ENCODE data around the gene IGF2BP2. TPM values are rescaled to one million over a fixed set of nuclear protein-coding genes. Genes with fewer than 3 reads are reported as not detected.
"Not testable (repeated sequence)": the region's sequence is repeated elsewhere in the genome, so short reads cannot be mapped to it uniquely, and the experiment has no call there.

Gene IGF2BP2
- total and polyA plus RNA-seq, 2 donors from 2014 or later, result 7.7 to 26.9 TPM

- no peak for FAIRE-seq
- DNase-seq, result no peak
- H3K4me1 ChIP-seq (ENCODE audit: control insufficient read depth in 2 of 3, insufficient read depth in 2 of 3, low read depth in 1 of 3, low read length in 3 of 3), result peaks cover 0 to 8% (median 0%) of the 10 kb centered on the region in 3 donors
- H3K4me3 ChIP-seq (ENCODE audit: low read length in 3 of 3), result no peak overlapping the region
- no peaks in the 10 kb centered on the region for H3K9me3 ChIP-seq (ENCODE audit: control insufficient read depth in 2 of 3, insufficient read depth in 1 of 3, low read length in 3 of 3)
- intact Hi-C loops (cut with DNase I), result no loop called here
- H3K27me3 ChIP-seq (ENCODE audit: control insufficient read depth, insufficient read depth, low read length), result no peaks in the 10 kb centered on the region
- H3K27ac ChIP-seq (ENCODE audit: low read depth in 2 of 2, low read length in 2 of 2), result no peak overlapping the region
- H3K36me3 ChIP-seq (ENCODE audit: control insufficient read depth in 2 of 3, insufficient read depth in 3 of 3, low read length in 3 of 3), result peaks cover 0 to 3% (median 0%) of the 10 kb centered on the region in 3 donors
- H3K9ac ChIP-seq (ENCODE audit: low read length in 3 of 3), result no peak overlapping the region
- no peak for TF ChIP-seq CTCF (IDR thresholded peaks at IDR 0.05; ENCODE audit: borderline replicate concordance, extremely low read depth, insufficient read depth)
Observed at GRCh38 chr3:185699927-185700326, 124.9 kb downstream of the IGF2BP2 start.

- H3K4me3 ChIP-seq (ENCODE audit: low read length in 3 of 3); H3K27ac ChIP-seq (ENCODE audit: low read depth in 2 of 2, low read length in 2 of 2); H3K4me1 ChIP-seq (ENCODE audit: control insufficient read depth in 2 of 3, insufficient read depth in 2 of 3, low read depth in 1 of 3, low read length in 3 of 3); H3K9me3 ChIP-seq (ENCODE audit: control insufficient read depth in 2 of 3, insufficient read depth in 1 of 3, low read length in 3 of 3); H3K27me3 ChIP-seq (ENCODE audit: control insufficient read depth, insufficient read depth, low read length); FAIRE-seq; intact Hi-C loops (cut with DNase I); H3K36me3 ChIP-seq (ENCODE audit: control insufficient read depth in 2 of 3, insufficient read depth in 3 of 3, low read length in 3 of 3); H3K9ac ChIP-seq (ENCODE audit: low read length in 3 of 3); DNase-seq: not testable (repeated sequence)
Observed at GRCh38 chr3:185697228-185697627, 127.6 kb downstream of the IGF2BP2 start.

- Histone ChIP-seq H3K4me3 (ENCODE audit: low read length in 3 of 3) (no peak overlapping the region), H3K9ac (ENCODE audit: low read length in 3 of 3) (no peak overlapping the region), H3K9me3 (ENCODE audit: control insufficient read depth in 2 of 3, insufficient read depth in 1 of 3, low read length in 3 of 3) (no peaks in the 10 kb centered on the region), H3K4me1 (ENCODE audit: control insufficient read depth in 2 of 3, insufficient read depth in 2 of 3, low read depth in 1 of 3, low read length in 3 of 3) (peaks cover 0 to 4% (median 2%) of the 10 kb centered on the region in 3 donors), H3K27ac (ENCODE audit: low read depth in 2 of 2, low read length in 2 of 2) (no peak overlapping the region), H3K27me3 (ENCODE audit: control insufficient read depth, insufficient read depth, low read length) (no peaks in the 10 kb centered on the region), H3K36me3 (ENCODE audit: control insufficient read depth in 2 of 3, insufficient read depth in 3 of 3, low read length in 3 of 3) (peaks cover 0 to 7% (median 0%) of the 10 kb centered on the region in 3 donors)
- intact Hi-C loops (cut with DNase I), result no loop called here
- FAIRE-seq (no peak), DNase-seq (no peak)
- no peak for TF ChIP-seq CTCF (IDR thresholded peaks at IDR 0.05; ENCODE audit: borderline replicate concordance, extremely low read depth, insufficient read depth)
Observed at GRCh38 chr3:185696039-185696438, 128.8 kb downstream of the IGF2BP2 start.

- H3K27ac ChIP-seq (ENCODE audit: low read depth in 2 of 2, low read length in 2 of 2), result no peak overlapping the region
- FAIRE-seq (no peak), DNase-seq (no peak)
- no peak overlapping the region for H3K4me3 ChIP-seq (ENCODE audit: low read length in 3 of 3)
- H3K4me1 ChIP-seq (ENCODE audit: control insufficient read depth in 2 of 3, insufficient read depth in 2 of 3, low read depth in 1 of 3, low read length in 3 of 3), result peaks cover 0 to 2% (median 0%) of the 10 kb centered on the region in 3 donors
- no peak for TF ChIP-seq CTCF (IDR thresholded peaks at IDR 0.05; ENCODE audit: borderline replicate concordance, extremely low read depth, insufficient read depth)
- H3K9ac ChIP-seq (ENCODE audit: low read length in 3 of 3), result no peak overlapping the region
- no peaks in the 10 kb centered on the region for H3K27me3 ChIP-seq (ENCODE audit: control insufficient read depth, insufficient read depth, low read length)
- peaks cover 0 to 7% (median 0%) of the 10 kb centered on the region in 3 donors for H3K36me3 ChIP-seq (ENCODE audit: control insufficient read depth in 2 of 3, insufficient read depth in 3 of 3, low read length in 3 of 3)
- intact Hi-C loops (cut with DNase I), result no loop called here
- H3K9me3 ChIP-seq (ENCODE audit: control insufficient read depth in 2 of 3, insufficient read depth in 1 of 3, low read length in 3 of 3), result no peaks in the 10 kb centered on the region
Observed at GRCh38 chr3:185693985-185694653, 130.7 kb downstream of the IGF2BP2 start.

Measured in kidney (tissue), 14 donors.